ENCODE results near the gene EXOC1L. TPM values are rescaled to one million over a fixed set of nuclear protein-coding genes. Genes with fewer than 3 reads are reported as not detected.

Gene EXOC1L
- total and polyA plus RNA-seq, 2 of the 13 experiments (the other 11 are each of a cell fraction or from before 2014, with no cell fraction given) = not detected

DNA sequence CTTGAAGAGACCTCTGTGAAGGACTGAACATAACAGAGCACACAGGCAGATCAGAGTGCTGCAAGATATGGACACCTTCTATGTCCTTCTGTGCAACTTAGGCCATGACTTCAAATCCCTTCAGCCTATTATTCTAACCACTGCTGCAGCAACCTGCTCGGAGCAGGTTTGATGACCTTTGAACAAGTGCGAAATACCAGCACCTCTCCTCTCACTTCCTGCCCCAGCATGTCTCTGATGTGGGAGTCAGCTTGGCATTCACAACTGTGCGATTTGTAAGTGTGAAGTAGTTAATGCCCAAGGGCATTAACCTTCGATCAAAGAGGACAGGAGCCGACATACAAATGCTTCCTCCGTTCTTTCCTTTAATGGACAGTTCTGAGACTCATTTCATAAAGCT, 32.3 kb downstream of the EXOC1L start (continued):
- no peak for TF ChIP-seq ZBTB8A (CRISPR knock-in tag; IDR thresholded peaks at IDR 0.05; ENCODE audit: borderline replicate concordance, low read depth)
- no peak for TF ChIP-seq YEATS2 (CRISPR knock-in tag; IDR thresholded peaks at IDR 0.05; ENCODE audit: borderline replicate concordance)
- TF ChIP-seq FIP1L1 (IDR thresholded peaks at IDR 0.05; ENCODE audit: borderline replicate concordance, insufficient read depth, low read depth, low read length) = no peak
- TF ChIP-seq, protein P1, sequence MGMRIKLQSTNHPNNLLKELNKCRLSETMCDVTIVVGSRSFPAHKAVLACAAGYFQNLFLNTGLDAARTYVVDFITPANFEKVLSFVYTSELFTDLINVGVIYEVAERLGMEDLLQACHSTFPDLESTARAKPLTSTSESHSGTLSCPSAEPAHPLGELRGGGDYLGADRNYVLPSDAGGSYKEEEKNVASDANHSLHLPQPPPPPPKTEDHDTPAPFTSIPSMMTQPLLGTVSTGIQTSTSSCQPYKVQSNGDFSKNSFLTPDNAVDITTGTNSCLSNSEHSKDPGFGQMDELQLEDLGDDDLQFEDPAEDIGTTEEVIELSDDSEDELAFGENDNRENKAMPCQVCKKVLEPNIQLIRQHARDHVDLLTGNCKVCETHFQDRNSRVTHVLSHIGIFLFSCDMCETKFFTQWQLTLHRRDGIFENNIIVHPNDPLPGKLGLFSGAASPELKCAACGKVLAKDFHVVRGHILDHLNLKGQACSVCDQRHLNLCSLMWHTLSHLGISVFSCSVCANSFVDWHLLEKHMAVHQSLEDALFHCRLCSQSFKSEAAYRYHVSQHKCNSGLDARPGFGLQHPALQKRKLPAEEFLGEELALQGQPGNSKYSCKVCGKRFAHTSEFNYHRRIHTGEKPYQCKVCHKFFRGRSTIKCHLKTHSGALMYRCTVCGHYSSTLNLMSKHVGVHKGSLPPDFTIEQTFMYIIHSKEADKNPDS (CRISPR knock-in tag; IDR thresholded peaks at IDR 0.05) = no peak
- TF ChIP-seq, protein P2, sequence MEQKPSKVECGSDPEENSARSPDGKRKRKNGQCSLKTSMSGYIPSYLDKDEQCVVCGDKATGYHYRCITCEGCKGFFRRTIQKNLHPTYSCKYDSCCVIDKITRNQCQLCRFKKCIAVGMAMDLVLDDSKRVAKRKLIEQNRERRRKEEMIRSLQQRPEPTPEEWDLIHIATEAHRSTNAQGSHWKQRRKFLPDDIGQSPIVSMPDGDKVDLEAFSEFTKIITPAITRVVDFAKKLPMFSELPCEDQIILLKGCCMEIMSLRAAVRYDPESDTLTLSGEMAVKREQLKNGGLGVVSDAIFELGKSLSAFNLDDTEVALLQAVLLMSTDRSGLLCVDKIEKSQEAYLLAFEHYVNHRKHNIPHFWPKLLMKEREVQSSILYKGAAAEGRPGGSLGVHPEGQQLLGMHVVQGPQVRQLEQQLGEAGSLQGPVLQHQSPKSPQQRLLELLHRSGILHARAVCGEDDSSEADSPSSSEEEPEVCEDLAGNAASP (CRISPR knock-in tag; IDR thresholded peaks at IDR 0.05; ENCODE audit: borderline replicate concordance) = no peak
- TF ChIP-seq ZNF136 (CRISPR knock-in tag; IDR thresholded peaks at IDR 0.05; ENCODE audit: low read depth) = no peak
- TF ChIP-seq, protein P3, sequence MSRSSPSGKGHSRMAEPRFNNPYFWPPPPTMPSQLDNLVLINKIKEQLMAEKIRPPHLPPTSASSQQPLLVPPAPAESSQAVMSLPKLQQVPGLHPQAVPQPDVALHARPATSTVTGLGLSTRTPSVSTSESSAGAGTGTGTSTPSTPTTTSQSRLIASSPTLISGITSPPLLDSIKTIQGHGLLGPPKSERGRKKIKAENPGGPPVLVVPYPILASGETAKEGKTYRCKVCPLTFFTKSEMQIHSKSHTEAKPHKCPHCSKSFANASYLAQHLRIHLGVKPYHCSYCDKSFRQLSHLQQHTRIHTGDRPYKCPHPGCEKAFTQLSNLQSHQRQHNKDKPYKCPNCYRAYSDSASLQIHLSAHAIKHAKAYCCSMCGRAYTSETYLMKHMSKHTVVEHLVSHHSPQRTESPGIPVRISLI (CRISPR knock-in tag; IDR thresholded peaks at IDR 0.05; ENCODE audit: borderline replicate concordance) = no peak
- no peak for TF ChIP-seq TOE1 (CRISPR knock-in tag; IDR thresholded peaks at IDR 0.05)
- TF ChIP-seq, protein P4, sequence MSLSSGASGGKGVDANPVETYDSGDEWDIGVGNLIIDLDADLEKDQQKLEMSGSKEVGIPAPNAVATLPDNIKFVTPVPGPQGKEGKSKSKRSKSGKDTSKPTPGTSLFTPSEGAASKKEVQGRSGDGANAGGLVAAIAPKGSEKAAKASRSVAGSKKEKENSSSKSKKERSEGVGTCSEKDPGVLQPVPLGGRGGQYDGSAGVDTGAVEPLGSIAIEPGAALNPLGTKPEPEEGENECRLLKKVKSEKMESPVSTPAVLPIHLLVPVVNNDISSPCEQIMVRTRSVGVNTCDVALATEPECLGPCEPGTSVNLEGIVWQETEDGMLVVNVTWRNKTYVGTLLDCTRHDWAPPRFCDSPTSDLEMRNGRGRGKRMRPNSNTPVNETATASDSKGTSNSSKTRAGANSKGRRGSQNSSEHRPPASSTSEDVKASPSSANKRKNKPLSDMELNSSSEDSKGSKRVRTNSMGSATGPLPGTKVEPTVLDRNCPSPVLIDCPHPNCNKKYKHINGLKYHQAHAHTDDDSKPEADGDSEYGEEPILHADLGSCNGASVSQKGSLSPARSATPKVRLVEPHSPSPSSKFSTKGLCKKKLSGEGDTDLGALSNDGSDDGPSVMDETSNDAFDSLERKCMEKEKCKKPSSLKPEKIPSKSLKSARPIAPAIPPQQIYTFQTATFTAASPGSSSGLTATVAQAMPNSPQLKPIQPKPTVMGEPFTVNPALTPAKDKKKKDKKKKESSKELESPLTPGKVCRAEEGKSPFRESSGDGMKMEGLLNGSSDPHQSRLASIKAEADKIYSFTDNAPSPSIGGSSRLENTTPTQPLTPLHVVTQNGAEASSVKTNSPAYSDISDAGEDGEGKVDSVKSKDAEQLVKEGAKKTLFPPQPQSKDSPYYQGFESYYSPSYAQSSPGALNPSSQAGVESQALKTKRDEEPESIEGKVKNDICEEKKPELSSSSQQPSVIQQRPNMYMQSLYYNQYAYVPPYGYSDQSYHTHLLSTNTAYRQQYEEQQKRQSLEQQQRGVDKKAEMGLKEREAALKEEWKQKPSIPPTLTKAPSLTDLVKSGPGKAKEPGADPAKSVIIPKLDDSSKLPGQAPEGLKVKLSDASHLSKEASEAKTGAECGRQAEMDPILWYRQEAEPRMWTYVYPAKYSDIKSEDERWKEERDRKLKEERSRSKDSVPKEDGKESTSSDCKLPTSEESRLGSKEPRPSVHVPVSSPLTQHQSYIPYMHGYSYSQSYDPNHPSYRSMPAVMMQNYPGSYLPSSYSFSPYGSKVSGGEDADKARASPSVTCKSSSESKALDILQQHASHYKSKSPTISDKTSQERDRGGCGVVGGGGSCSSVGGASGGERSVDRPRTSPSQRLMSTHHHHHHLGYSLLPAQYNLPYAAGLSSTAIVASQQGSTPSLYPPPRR (CRISPR knock-in tag; IDR thresholded peaks at IDR 0.05; ENCODE audit: borderline replicate concordance) = no peak
- no peak for TF ChIP-seq MBD4 (IDR thresholded peaks at IDR 0.05; ENCODE audit: borderline replicate concordance, low read length)
- TF ChIP-seq, protein P5, sequence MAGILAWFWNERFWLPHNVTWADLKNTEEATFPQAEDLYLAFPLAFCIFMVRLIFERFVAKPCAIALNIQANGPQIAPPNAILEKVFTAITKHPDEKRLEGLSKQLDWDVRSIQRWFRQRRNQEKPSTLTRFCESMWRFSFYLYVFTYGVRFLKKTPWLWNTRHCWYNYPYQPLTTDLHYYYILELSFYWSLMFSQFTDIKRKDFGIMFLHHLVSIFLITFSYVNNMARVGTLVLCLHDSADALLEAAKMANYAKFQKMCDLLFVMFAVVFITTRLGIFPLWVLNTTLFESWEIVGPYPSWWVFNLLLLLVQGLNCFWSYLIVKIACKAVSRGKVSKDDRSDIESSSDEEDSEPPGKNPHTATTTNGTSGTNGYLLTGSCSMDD (CRISPR knock-in tag; IDR thresholded peaks at IDR 0.05) = no peak
- TF ChIP-seq MEIS2 (CRISPR knock-in tag; IDR thresholded peaks at IDR 0.05) = no peak
- no peak for TF ChIP-seq STAG1 (CRISPR knock-in tag; IDR thresholded peaks at IDR 0.05)
- no peak for TF ChIP-seq KAT2B (IDR thresholded peaks at IDR 0.05; ENCODE audit: borderline replicate concordance, low read depth, low read length)
- no peak for TF ChIP-seq SMYD3 (CRISPR knock-in tag; IDR thresholded peaks at IDR 0.05)
- peak; percentile 90; the same call in 1 of the 2 replicates for TF ChIP-seq ZNF761 (CRISPR knock-in tag; conservative IDR thresholded peaks at IDR 0.05)
- peak; percentile 15; the same call in 1 of the 2 replicates for TF ChIP-seq KAT8 (CRISPR knock-in tag; IDR thresholded peaks at IDR 0.05)

All from HepG2 (cell line).